SW 1271 (cell line): Measurements from ENCODE around the gene CORO2A.

Experiments used
- DNase-seq, 2 experiments: peaks; one replicate each; lab custom pipeline; 2025; lab: John Stamatoyannopoulos, UW

Gene CORO2A, protein sequence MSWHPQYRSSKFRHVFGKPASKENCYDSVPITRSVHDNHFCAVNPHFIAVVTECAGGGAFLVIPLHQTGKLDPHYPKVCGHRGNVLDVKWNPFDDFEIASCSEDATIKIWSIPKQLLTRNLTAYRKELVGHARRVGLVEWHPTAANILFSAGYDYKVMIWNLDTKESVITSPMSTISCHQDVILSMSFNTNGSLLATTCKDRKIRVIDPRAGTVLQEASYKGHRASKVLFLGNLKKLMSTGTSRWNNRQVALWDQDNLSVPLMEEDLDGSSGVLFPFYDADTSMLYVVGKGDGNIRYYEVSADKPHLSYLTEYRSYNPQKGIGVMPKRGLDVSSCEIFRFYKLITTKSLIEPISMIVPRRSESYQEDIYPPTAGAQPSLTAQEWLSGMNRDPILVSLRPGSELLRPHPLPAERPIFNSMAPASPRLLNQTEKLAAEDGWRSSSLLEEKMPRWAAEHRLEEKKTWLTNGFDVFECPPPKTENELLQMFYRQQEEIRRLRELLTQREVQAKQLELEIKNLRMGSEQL

DNA sequence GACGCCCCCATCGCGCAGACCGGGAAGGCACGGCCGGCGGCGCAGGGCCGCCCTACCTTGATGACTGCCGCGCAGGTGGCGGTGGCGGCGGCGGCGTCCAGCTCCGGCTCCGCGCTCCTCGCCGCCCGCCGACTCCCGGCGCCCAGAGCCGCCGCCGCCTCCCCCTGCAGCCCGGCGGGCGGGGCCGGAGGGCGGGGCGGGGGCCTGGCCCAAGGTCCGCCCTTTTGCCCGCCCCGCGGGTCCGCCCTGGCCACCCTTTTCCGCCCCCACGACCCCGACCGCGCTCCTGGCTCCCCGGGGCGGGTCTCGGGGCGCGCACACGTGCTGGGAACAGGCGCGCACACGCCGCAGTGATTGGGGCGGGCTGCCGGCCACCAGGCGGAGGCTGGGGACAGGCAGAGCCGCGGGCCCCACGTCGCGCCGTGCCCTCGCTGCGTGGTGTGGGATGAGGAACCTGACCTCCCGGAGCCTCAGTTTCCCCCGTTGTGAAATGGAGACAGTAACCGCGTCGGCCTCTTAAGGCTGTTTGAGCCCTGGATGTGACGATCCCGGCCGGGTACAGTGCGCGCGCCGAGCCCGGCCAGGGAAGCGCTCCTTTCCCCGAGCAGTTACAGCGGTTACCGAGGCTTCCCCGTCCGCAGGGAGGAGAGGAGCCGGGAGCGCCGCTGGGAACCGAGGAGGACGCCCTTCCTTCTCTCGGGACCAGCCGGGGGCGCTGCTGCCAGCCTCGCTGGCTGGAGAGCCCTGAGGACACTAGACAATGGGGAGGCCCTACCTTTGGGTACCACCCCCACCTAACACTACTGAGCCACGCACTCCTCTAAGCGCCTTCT lies at the start of gene CORO2A:
Gene CORO2A (minus strand): TSS at position 135 of the 833 bp plus-strand sequence. CDS start 34,977 bp downstream, outside the sequence.
- DNase-seq = peak; percentile 25 to 66

DNA sequence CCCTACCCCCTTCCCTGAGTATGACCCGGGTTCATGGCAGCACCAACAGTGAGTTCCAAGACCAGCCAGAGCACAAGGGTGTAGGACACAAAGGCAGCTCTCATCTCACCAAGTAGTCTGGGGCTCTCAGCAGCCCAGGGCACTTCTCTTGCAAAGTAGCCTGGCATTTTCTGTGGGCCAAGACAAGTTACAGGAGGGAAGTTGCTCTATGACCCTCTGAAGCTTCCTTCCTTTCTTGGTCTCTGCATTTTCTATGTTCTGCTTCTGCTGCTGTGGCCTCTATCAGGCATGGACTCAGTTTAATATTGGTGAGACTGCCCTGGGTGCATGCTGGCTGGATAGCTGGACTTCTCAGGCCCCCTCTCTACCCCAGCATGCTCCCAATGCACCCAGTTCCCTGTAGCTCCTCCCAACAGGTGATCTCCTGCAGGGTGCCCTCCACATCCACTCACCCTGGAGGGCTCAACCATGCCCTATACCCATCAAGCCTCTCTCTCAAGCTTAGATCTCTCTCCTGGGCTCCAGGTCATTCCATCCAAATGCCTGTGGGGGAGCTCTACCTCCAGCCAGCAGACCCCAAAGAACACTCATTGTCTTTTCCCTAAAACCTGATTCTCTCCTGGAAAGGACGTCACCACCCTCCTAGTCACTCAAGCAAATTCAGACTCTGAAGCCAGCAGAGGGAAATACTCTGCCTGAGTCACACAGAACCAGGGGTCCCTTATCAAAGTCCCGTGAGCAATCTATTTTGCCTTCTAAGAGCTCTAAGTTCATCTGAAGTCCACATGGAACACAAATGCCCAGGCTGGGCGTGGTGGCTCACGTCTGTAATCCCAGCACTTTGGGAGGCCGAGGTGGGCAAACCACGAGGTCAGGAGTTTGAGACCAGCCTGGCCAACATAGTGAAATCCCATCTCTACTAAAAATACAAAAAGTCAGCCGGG lies 49.2 kb upstream of the CORO2A start:
- no peak for DNase-seq

DNA sequence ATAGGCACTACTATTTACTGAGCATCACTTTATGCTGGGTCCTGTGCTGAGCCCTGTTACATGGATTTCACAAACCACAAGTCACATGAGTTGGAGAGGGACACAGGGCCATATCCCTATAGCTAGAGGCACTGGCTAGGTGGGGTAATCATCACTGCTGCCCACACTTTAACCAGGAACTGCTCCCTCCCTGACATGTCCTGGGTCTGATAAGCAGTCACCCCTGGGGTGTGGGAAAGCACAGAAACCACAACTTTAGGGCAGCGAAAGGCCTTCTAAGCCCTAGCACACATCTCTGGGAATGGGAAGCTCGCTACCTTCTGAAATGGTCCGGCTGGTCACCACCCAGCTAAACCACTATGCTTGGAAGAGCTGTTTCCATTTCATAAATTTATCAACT lies 48.0 kb upstream of the CORO2A start:
- no peak for DNase-seq

DNA sequence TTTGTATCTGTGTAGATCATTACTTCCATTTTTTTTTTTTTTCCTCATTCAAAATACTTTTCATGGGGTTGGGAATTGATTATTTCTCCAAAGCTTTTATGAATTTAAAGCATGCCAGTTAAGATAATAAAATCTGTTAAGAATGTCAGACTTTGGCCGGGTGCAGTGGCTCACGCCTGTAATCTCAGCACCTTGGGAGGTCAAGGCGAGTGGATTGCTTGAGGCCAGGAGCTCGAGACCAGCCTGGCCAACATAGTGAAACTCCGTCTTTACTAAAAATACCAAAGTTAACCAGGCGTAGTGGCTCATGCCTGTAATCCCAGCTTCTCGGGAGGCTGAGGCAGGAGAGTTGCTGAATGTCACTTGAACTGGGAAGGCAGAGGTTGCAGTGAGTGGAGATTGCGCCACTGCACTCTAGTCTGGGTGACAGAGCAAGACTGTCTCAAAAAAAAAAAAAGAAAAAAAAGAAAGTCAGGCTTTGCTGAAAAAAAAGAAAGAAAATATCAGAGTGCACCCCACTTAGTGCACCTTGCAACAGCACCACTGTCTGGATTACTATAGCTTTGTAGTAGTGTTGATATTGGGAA lies 44.6 kb upstream of the CORO2A start:
- DNase-seq = no peak

DNA sequence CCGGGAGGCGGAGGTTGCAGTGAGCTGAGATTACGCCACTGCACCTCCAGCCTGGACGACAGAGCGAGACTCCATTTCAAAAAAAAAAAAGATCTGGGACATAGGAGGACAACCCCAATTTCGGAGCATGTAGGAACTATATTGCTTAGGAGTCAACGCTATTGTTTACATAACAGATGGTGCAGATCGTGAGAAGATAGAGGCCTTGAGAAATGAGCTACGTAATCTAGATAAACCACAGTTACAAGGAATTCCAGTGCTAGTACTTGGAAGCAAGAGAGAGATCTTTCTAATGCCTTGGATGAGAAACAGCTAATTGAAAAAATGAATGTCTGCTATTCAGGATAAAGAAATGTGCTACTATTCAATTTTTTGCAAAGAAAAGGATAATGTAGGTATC lies 42.7 kb upstream of the CORO2A start:
- no peak for DNase-seq

DNA sequence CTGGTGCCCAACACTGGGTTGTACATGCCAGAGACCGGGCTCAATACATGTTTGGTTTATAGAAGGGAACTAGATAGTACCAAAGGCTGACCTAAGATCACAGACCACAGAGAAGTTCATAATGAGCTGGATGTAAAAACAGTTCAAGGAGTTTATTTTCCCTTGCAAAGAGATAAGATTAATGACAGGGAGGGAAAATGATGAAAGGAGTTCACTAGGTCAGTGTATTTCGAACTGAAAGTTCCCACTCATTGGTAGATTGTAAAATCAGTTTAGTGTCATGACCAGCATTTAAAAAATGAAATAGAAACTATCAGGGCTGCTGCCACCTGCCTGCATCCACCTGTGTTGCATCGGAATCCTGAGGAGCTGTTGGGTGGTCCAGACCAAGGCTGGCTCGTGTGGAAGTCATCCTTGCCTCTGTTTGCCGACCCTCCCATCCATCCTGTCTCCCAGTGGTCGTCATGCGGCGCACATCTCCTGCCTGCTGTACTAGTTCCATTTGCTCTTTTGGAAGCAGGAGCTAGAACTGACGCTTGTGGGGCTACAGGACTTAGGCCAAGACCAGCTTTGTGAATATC lies 41.9 kb upstream of the CORO2A start:
- no peak for DNase-seq

DNA sequence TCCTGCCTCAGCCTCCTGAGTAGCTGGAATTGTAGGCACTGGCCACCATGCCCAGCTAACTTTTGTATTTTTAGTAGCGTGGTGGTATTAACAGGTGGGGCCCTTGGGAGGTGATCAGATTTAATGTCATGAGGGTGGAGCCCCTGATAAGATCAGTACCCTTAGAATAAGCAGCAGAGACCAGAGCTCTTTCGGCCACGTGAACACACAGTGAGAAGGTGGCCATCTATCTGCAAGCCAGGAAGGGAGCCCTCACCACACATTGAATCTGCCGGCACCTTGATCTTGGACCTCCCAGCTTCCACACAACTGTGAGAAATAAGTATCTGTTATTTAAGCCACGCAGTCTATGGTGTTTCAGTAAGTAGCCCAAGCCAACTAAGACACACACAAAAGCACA lies 40.5 kb upstream of the CORO2A start:
- DNase-seq = no peak

DNA sequence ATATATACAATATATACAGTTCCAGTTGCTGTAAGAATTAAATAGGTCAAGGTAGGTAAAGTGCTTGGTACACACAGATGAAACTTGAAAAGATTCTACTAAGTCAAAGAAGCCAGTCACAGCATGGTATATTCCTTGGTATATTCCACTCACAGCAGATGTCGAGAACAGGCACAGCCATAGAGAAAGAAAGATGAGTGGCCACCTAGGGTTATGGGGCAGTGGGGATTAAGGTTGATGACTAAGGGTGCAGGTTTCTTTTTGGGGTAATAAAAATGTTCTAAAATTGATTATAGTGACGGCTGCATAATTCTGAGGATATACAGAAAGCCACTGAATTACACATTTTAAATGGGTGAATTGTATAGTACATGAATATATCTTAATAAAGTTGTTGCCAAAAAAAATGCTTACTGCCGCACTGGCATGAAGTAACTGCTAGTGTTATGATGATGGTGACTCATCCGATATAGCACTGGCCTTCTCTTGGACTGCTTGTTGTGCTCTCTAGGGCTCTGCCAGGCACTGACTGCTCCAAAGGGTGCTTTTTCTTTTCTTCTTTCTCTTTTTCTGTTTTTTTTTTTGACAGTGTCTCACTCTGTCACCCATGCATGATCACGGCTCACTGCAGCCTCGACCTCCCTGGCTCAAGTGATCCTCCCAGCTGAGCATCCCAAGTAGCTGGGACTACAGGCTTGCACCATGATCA lies 39.5 kb upstream of the CORO2A start:
- DNase-seq = no peak

DNA sequence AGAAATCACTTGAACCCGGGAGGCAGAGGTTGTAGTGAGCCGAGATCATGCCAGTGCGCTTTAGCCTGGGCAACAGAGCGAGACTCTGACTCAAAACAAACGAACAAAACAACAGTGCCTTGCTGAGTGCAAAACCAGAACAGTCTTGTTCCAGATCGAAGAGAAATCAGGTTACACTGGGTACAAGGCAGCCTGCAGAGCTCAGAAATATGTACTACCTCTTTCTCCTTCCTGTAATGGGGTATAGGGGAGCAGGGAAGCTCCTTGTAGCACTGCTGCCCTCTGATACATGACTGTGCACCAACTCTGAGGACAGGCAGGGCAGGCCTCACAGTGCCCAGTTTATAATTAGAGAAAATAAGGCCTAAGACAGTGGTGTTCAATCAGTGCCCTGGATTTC lies 38.4 kb upstream of the CORO2A start:
- no peak for DNase-seq

DNA sequence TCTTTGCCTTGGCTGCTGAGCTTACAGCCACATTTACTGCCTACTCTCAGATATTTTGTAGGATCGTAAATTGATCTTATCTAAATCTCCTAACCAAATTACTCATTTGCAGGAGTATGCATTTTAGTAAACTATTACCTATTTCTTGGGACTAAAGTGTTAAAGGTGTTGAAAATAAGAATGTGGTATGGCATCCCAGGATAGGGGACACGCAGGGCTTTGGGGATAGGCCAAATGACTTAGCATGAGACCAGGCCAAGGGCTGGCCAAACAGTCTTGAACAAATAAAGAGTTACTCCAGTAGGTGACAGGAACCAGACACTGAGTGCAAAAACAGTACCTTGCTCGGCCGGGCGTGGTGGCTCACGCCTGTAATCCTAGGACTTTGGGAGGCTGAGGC lies 37.9 kb upstream of the CORO2A start:
- no peak for DNase-seq

DNA sequence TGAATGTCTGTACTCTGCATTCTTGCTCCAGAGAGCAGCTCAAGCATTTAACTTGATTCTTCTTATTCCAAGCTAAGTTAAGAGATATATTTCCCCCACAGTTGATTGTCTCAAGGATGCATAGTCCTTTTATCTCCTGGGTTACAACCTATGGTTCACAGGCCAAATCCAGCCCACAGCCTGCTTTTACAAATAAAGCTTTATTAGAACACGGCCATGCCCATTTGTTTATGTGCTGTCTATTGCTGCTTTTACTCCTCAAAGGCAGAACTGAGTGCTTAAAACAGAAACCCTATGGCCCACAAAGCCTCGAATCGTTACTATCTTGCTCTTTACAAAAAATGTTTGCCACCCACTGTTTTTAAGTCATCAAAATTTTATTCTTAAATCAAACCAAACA lies 37.2 kb upstream of the CORO2A start:
- DNase-seq = no peak

DNA sequence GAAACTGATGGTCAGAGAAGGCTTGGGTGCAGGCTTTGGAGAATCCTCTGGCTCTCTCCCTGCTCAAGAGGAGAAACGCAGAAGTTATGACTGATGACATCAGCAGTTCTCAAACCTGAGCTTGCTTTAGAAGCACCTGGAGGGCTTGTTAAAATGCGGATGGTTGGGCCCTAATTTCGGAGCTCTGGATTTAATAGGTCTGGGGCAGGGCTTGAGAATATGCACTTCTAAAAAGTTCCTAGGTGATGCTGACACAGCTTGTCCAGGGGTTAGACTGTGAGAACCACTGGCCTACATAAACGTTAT lies 36.6 kb upstream of the CORO2A start:
- no peak for DNase-seq

DNA sequence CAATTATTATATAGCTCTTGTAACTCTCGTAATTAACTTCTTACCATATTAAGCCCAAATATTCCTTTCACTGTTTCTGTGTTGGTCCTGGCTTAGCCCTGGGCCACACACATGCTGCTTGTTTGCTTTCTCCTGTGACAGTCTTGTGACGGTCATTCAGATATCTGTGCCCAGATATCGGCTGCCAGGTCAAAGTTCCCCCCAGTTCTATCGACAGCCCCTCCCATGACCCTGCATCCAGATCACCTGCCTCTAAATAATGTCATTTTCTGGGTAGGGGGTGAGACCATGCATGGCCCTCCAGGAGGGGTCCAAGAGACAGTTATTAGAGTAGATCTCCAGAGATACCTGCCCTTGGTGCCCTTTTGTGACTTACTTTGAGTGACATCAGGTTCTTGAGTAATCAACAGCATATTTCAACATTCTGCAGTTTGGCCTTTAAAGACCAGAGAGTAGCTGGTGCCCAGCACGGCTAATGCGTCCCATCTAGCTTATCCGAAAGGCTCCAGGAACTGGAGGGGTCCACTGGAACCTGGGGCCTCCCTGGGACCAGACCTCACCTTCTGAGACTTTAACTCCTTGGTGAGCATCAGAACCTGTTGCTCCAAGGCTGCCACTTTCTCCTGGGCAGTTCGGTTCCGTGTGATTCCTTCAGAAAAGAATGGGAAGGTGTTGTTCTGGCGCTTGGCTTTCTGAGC lies 36.1 kb upstream of the CORO2A start:
- no peak for DNase-seq

DNA sequence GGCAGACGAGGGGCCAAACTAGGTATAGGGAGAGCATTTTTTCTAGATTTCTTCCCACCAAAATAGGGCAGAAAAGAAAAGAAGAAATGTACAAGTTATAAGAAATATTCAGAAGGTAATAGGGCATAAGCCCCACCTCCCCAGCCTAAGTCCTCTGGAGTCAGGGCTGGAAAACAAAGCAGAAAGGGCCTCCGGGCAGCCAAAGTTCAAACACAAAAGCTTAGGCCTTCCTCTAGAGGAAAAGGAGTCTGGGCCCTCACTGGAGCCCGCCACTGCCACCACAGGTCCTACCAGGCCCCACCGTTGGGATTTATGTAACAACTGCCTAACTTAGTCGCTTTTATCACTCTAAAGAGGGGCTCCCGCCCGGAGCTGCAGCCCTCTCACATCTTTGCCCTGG lies 35.4 kb upstream of the CORO2A start:
- DNase-seq = no peak

DNA sequence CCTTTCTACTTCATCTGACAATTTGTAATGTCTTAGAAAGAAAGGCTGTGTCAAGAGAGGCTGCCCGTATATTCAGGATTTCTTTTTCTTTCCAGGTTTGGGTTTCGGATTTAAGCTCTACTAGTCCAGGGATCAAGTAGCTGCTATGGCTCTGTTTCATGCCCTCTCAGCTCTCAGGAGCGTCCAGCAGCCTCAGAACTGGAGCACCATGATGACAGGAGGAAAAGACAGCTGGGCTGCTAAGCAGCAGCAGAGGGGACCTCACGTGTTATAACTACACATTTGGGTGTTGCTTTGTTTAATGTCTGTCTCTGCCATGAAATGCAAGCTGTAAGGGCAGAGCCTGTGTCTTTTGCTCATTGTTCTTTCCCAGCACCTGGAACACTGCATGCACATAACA lies 34.5 kb upstream of the CORO2A start:
- no peak for DNase-seq

DNA sequence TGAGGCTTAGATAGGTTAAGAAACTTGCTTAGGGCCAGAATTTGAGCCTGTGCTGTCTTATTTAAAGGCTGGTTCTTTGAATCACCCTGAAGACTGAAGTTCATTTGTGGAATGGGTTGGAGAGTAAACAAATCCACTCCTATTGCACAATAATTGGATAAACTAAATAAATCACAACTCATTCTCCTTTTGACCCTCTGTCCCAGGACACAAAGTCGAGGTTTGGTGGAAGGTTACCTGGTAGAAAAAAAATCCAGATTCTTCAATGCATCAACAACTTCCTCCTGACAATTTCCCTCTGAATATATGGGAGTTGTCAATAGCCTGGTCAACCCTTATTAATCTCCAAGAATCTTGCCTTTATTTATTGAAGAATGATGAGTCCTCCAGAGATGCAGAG lies 34.1 kb upstream of the CORO2A start:
- DNase-seq = no peak

DNA sequence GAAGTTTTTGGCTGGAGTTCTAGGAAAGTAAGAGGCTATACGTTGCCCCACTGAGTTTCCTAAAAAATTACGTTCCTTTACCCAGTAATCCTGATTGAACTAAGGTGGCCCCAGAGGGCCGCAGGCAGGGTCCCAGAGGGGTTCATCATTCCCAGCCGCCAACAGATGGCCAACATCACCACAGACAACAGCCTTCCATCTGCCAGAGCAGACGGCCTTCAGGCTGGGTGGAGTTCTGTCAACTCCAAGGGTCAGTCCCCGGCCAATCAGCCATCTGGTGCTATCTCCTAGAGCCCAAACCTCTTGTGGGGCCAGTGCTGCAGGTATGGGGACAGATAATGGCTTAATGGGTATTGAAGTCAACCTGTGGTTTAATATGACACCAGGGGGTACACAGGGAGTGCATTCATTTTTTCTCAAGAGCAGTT lies 32.6 kb upstream of the CORO2A start:
- no peak for DNase-seq

DNA sequence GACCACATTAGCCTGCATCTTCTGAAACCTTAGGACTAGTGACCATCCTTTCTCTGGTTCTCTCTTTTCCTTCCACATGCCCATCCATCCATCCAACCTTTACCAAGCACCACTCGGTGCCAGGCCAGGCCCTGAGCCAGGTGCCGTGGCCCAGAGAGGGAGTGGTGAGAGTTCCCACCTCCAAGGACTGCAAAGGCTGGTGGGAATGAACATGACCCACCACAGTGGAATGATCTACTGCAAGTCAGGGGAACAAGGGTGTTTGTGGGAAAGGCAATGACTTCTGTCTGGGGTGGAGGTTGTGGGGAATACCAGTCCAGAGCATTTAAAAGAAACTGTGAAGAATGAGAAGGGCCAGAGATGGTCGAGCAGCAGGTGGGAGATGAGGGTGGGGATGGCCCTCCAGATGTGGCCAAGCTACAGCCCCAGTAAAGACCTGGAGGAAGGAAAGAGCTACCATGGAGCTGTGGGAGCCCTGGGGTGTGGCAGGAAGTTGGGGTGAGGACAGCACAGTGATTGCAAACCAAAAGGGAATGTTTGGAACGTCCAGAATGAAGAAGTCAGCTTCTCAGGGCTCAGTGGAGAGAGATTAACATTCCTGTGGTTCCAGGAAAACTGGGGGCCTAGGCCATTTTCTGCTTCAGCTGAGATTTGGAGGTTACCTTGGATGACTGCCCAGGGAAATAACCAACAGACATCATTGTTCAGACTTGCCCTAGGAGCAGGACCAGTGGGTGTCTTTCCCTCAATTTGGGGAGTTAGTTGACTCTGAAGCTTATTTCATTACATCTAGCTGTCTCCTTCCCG lies 30.7 kb upstream of the CORO2A start:
- DNase-seq = peak; percentile 92 to 99

DNA sequence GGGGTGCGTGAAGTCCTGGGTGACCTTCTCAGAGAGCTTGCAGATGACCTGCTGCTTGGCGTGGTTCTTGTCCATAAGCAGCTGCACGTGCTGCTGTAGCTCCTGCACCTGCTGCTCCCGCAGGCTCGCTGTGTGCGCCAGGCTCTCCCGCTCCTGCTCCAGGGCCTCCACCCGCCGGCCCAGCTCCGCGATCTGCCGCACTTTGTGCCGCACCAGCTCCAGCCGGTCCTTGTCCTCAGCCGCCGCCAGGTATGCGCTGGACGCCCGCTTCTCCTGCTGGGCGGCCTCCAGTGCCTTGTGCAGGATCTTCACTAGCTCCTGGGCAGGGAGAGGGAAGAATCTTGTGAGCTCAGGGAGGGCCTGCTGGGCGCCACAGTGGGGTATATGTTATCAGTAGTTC lies 28.5 kb upstream of the CORO2A start:
- no peak for DNase-seq
